HepG2 (cell line): ENCODE data around the gene SPOP. TPM values are rescaled to one million over a fixed set of nuclear protein-coding genes. Genes with fewer than 3 reads are reported as not detected.

Experiments used
- BORCS8-MEF2B ChIP-seq: sonication (generic); formaldehyde crosslinking; IDR thresholded peaks from 2 replicates; pipeline ENCODE4 v1.8.0; 2022; ENCODE audit warnings: mild to moderate bottlenecking, missing genetic modification reagents
- FOSL2 ChIP-seq: sonication (generic); formaldehyde crosslinking; IDR thresholded peaks from 2 replicates; pipeline ENCODE4 v1.4.0; 2020; ENCODE audit warnings: missing genetic modification reagents
- GATAD1 ChIP-seq: IDR thresholded peaks from 2 replicates; pipeline ENCODE4 v1.6.1; 2016; ENCODE audit warnings: missing genetic modification reagents, missing compliant biosample characterization
- IRF2 ChIP-seq: IDR thresholded peaks from 2 replicates; pipeline ENCODE4 v1.6.1; 2018; ENCODE audit warnings: missing genetic modification reagents, missing compliant biosample characterization
- MXD4 ChIP-seq: IDR thresholded peaks from 2 replicates; pipeline ENCODE4 v1.6.1; 2016; ENCODE audit warnings: mild to moderate bottlenecking, missing biosample characterization, missing genetic modification reagents
- NFE2L2 ChIP-seq: fragments of 150-350 bp; IDR thresholded peaks from 2 replicates; pipeline ENCODE4 v1.6.1; 2014; ENCODE audit warnings: low read length
- PHF21A ChIP-seq: sonication (generic); formaldehyde crosslinking; IDR thresholded peaks from 2 replicates; pipeline ENCODE4 v1.5.0; 2020; ENCODE audit warnings: mild to moderate bottlenecking, missing genetic modification reagents
- PPARG ChIP-seq: conservative IDR thresholded peaks from 2 replicates; pipeline ENCODE4 v1.6.1; 2016; ENCODE audit warnings: missing biosample characterization, missing genetic modification reagents
- TEAD3 ChIP-seq: optimal IDR thresholded peaks from 2 replicates; pipeline ENCODE3; 2016; ENCODE audit warnings: borderline replicate concordance
- ZNF224 ChIP-seq: sonication (generic); formaldehyde crosslinking; IDR thresholded peaks from 2 replicates; pipeline ENCODE4 v1.5.0; 2020; ENCODE audit warnings: mild to moderate bottlenecking, missing genetic modification reagents
- ZNF788 ChIP-seq: sonication (generic); formaldehyde crosslinking; IDR thresholded peaks from 2 replicates; pipeline ENCODE4 v1.5.0; 2020; ENCODE audit warnings: mild to moderate bottlenecking, missing genetic modification reagents, borderline replicate concordance
- polyA plus RNA-seq, 8 experiments: library from polyadenylated mRNA; depleted of rRNA in 3 of 8; stranded (reverse) in 7 of 8; unstranded in 1 of 8; fragments of >200 nt; fragmentation: Illumina TruSeq in 4 of 8; extraction: Trizol in 4 of 8; gene quantifications; 2 replicates each; pipeline versions ENCODE4 v1.2.1 to v1.2.3, GENCODE V29; 2011 to 2016; ENCODE audit warnings: low read depth in 4 of 8, missing spikeins in 1 of 8, mixed read lengths in 1 of 8; ENCODE audit not compliant: insufficient read depth in 1 of 8
- total RNA-seq, 5 experiments: library from RNA; depleted of rRNA; stranded (reverse); fragments of >200 nt; fragmentation: Illumina TruSeq; extraction: Trizol; gene quantifications; 2 replicates each; pipeline ENCODE4 v1.2.3, GENCODE V29; 2016; ENCODE audit warnings: low read depth in 1 of 5
- TF ChIP-seq, protein P1 (sequence below): sonication (generic); formaldehyde crosslinking; IDR thresholded peaks from 2 replicates; pipeline ENCODE4 v1.4.0; 2020; ENCODE audit warnings: missing genetic modification reagents, borderline replicate concordance
- TF ChIP-seq, protein P2 (sequence below): sonication (generic); formaldehyde crosslinking; IDR thresholded peaks from 2 replicates; pipeline ENCODE4 v1.5.1; 2020; ENCODE audit warnings: mild to moderate bottlenecking, missing genetic modification reagents, moderate library complexity
- TF ChIP-seq, protein P3 (sequence below): sonication (generic); formaldehyde crosslinking; IDR thresholded peaks from 2 replicates; pipeline ENCODE4 v1.5.0; 2020; ENCODE audit warnings: missing genetic modification reagents
- TF ChIP-seq, protein P4 (sequence below): sonication (generic); formaldehyde crosslinking; IDR thresholded peaks from 2 replicates; pipeline ENCODE4 v1.4.0; 2020; ENCODE audit warnings: missing genetic modification reagents
- TF ChIP-seq, protein P5 (sequence below): sonication (generic); formaldehyde crosslinking; IDR thresholded peaks from 2 replicates; pipeline ENCODE4 v1.8.0; 2022; ENCODE audit warnings: missing genetic modification reagents, mild to moderate bottlenecking, borderline replicate concordance

Gene SPOP
- total and polyA plus RNA-seq, 2 of the 13 experiments (the other 11 are each of a cell fraction or from before 2014, with no cell fraction given): 52.8 to 60.8 TPM

DNA sequence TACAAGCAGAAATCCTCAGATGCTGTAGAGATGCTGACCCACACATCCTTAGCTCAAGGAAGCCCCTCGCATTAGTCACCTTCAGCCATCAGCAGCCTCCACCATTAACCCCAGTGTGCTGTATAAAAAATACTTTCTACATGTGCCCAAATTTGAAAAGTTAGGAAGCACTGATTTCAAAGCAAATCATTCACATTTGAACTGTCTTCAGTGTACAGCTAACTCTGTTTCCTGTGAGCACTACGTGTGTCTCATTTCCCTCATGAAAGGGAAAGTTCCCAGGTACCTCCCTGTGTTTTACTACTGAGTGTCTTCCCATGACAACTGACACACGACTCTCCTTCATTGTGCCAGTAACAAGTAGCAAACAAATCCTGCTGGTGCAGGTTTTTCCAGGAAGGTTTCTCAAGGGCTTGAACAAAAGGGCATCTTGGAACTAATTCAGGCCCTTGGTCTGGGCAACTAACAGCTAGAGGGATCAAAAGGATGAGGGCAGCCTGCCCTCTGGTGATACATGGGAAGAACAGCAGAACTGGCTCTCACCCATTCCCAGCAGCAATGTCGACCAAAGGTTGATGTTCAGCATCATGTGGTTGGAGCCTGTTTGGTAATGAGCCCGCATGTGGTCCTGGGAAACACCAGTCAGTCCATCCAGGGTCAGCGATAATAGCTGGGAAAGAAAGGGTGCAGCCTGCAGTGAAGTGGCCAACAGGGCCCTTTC, 25.8 kb upstream of the SPOP start (continued):
- TF ChIP-seq, protein P1, sequence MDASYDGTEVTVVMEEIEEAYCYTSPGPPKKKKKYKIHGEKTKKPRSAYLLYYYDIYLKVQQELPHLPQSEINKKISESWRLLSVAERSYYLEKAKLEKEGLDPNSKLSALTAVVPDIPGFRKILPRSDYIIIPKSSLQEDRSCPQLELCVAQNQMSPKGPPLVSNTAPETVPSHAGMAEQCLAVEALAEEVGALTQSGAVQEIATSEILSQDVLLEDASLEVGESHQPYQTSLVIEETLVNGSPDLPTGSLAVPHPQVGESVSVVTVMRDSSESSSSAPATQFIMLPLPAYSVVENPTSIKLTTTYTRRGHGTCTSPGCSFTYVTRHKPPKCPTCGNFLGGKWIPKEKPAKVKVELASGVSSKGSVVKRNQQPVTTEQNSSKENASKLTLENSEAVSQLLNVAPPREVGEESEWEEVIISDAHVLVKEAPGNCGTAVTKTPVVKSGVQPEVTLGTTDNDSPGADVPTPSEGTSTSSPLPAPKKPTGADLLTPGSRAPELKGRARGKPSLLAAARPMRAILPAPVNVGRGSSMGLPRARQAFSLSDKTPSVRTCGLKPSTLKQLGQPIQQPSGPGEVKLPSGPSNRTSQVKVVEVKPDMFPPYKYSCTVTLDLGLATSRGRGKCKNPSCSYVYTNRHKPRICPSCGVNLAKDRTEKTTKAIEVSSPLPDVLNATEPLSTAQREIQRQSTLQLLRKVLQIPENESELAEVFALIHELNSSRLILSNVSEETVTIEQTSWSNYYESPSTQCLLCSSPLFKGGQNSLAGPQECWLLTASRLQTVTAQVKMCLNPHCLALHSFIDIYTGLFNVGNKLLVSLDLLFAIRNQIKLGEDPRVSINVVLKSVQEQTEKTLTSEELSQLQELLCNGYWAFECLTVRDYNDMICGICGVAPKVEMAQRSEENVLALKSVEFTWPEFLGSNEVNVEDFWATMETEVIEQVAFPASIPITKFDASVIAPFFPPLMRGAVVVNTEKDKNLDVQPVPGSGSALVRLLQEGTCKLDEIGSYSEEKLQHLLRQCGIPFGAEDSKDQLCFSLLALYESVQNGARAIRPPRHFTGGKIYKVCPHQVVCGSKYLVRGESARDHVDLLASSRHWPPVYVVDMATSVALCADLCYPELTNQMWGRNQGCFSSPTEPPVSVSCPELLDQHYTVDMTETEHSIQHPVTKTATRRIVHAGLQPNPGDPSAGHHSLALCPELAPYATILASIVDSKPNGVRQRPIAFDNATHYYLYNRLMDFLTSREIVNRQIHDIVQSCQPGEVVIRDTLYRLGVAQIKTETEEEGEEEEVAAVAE (CRISPR knock-in tag): peak; percentile 15; the same call in 1 of the 2 replicates
- TF ChIP-seq IRF2 (CRISPR knock-in tag): peak; percentile 62
- TF ChIP-seq ZNF788 (CRISPR knock-in tag): peak; percentile 60; the same call in 1 of the 2 replicates
- no peak for TF ChIP-seq ZNF224 (CRISPR knock-in tag)
- TF ChIP-seq, protein P2, sequence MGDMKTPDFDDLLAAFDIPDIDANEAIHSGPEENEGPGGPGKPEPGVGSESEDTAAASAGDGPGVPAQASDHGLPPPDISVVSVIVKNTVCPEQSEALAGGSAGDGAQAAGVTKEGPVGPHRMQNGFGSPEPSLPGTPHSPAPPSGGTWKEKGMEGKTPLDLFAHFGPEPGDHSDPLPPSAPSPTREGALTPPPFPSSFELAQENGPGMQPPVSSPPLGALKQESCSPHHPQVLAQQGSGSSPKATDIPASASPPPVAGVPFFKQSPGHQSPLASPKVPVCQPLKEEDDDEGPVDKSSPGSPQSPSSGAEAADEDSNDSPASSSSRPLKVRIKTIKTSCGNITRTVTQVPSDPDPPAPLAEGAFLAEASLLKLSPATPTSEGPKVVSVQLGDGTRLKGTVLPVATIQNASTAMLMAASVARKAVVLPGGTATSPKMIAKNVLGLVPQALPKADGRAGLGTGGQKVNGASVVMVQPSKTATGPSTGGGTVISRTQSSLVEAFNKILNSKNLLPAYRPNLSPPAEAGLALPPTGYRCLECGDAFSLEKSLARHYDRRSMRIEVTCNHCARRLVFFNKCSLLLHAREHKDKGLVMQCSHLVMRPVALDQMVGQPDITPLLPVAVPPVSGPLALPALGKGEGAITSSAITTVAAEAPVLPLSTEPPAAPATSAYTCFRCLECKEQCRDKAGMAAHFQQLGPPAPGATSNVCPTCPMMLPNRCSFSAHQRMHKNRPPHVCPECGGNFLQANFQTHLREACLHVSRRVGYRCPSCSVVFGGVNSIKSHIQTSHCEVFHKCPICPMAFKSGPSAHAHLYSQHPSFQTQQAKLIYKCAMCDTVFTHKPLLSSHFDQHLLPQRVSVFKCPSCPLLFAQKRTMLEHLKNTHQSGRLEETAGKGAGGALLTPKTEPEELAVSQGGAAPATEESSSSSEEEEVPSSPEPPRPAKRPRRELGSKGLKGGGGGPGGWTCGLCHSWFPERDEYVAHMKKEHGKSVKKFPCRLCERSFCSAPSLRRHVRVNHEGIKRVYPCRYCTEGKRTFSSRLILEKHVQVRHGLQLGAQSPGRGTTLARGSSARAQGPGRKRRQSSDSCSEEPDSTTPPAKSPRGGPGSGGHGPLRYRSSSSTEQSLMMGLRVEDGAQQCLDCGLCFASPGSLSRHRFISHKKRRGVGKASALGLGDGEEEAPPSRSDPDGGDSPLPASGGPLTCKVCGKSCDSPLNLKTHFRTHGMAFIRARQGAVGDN (CRISPR knock-in tag): peak; percentile 59
- TF ChIP-seq NFE2L2: 0 out of 2 replicates have a peak, but pooled peaks have one; percentile 3
- TF ChIP-seq, protein P3, sequence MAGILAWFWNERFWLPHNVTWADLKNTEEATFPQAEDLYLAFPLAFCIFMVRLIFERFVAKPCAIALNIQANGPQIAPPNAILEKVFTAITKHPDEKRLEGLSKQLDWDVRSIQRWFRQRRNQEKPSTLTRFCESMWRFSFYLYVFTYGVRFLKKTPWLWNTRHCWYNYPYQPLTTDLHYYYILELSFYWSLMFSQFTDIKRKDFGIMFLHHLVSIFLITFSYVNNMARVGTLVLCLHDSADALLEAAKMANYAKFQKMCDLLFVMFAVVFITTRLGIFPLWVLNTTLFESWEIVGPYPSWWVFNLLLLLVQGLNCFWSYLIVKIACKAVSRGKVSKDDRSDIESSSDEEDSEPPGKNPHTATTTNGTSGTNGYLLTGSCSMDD (CRISPR knock-in tag): no peak
- 0 out of 2 replicates have a peak, but pooled peaks have one; percentile 15 for TF ChIP-seq FOSL2 (CRISPR knock-in tag)
- peak; percentile 26; the same call in 1 of the 2 replicates for TF ChIP-seq PHF21A (CRISPR knock-in tag)
- peak; percentile 85 for TF ChIP-seq TEAD3
- peak; percentile 89 for TF ChIP-seq PPARG
- TF ChIP-seq BORCS8-MEF2B (CRISPR knock-in tag): 0 out of 2 replicates have a peak, but pooled peaks have one; percentile 0
- TF ChIP-seq GATAD1: peak; percentile 77
- TF ChIP-seq, protein P4, sequence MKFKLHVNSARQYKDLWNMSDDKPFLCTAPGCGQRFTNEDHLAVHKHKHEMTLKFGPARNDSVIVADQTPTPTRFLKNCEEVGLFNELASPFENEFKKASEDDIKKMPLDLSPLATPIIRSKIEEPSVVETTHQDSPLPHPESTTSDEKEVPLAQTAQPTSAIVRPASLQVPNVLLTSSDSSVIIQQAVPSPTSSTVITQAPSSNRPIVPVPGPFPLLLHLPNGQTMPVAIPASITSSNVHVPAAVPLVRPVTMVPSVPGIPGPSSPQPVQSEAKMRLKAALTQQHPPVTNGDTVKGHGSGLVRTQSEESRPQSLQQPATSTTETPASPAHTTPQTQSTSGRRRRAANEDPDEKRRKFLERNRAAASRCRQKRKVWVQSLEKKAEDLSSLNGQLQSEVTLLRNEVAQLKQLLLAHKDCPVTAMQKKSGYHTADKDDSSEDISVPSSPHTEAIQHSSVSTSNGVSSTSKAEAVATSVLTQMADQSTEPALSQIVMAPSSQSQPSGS (CRISPR knock-in tag): 0 out of 2 replicates have a peak, but pooled peaks have one; percentile 30
- TF ChIP-seq MXD4: peak; percentile 60; the same call in 1 of the 2 replicates
- TF ChIP-seq, protein P5, sequence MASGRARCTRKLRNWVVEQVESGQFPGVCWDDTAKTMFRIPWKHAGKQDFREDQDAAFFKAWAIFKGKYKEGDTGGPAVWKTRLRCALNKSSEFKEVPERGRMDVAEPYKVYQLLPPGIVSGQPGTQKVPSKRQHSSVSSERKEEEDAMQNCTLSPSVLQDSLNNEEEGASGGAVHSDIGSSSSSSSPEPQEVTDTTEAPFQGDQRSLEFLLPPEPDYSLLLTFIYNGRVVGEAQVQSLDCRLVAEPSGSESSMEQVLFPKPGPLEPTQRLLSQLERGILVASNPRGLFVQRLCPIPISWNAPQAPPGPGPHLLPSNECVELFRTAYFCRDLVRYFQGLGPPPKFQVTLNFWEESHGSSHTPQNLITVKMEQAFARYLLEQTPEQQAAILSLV (CRISPR knock-in tag): 0 out of 2 replicates have a peak, but pooled peaks have one; percentile 69
